ENCODE data around the gene TPO.

- TF ChIP-seq CTCF (IDR thresholded peaks at IDR 0.05; ENCODE audit: low read length) (no peak), EZH2 (optimal IDR thresholded peaks at IDR 0.05; ENCODE audit: low read depth, low read length) (no peak)
Observed at GRCh38 chr2:1403565-1403964, 9.7 kb upstream of the TPO start.

All from MM.1S (cell line).